ENCODE measurements around the gene NEDD4. TPM values are rescaled to one million over a fixed set of nuclear protein-coding genes. Genes with fewer than 3 reads are reported as not detected.

The NEDD4 gene
- total RNA-seq, 2 donors from 2014 or later, result 10.4 to 16.5 TPM

- peaks cover 6% of the 10 kb centered on the region for H3K36me3 ChIP-seq (ENCODE audit: control insufficient read depth, insufficient read depth, low read length)
- Mint-ChIP-seq H3K9me3 (no peaks in the 10 kb centered on the region), H3K4me3 (no peak overlapping the region), H3K27ac (no peak overlapping the region), H3K27me3 (ENCODE audit: insufficient read depth) (peaks cover 20% of the 10 kb centered on the region), H3K4me1 (no peaks in the 10 kb centered on the region), H3K36me3 (ENCODE audit: low read depth) (peaks cover 24% of the 10 kb centered on the region)
- no peaks in the 10 kb centered on the region for H3K4me1 ChIP-seq (ENCODE audit: control insufficient read depth, insufficient read depth, low read length)
- H3K27ac ChIP-seq (ENCODE audit: low read depth, low read length), result no peak overlapping the region
- H3K9ac ChIP-seq (ENCODE audit: extremely low read depth, low read length, poor library complexity, severe bottlenecking), result no peak overlapping the region
- H3K9me3 ChIP-seq (ENCODE audit: control insufficient read depth, low read length), result peaks cover 7% of the 10 kb centered on the region
- H3K4me3 ChIP-seq (ENCODE audit: low read length), result no peak overlapping the region
- no peak for TF ChIP-seq CTCF (conservative IDR thresholded peaks at IDR 0.05)
- 89 to 94% methylated on average over 2 to 3 of the region's 3 CpGs for WGBS, 2 experiments (ENCODE audit: insufficient coverage in 1 of 2, insufficient read length in 1 of 2)
- no peak for DNase-seq
- peaks cover 99% of the 10 kb centered on the region for H3K27me3 ChIP-seq (ENCODE audit: control insufficient read depth, insufficient read depth, low read length, poor library complexity, severe bottlenecking)
These were observed 157.5 kb downstream of the NEDD4 start for GRCh38 chr15:55835866-55836265.

GRCh38 chr15:55834331-55834730 is 159.1 kb downstream of the NEDD4 start:
- peaks cover 25% of the 10 kb centered on the region for H3K36me3 Mint-ChIP-seq (ENCODE audit: low read depth)
- H3K9me3 ChIP-seq (ENCODE audit: control insufficient read depth, low read length), result no peaks in the 10 kb centered on the region
- H3K4me1 Mint-ChIP-seq, result no peaks in the 10 kb centered on the region
- H3K9me3 Mint-ChIP-seq, result no peaks in the 10 kb centered on the region
- H3K9ac ChIP-seq (ENCODE audit: extremely low read depth, low read length, poor library complexity, severe bottlenecking), result no peak overlapping the region
- no peak overlapping the region for H3K27ac Mint-ChIP-seq
- 89 to 100% methylated on average over 1 to 3 of the region's 3 CpGs for WGBS, 2 experiments (ENCODE audit: insufficient coverage in 1 of 2, insufficient read length in 1 of 2)
- TF ChIP-seq CTCF (conservative IDR thresholded peaks at IDR 0.05), result no peak
- H3K27me3 Mint-ChIP-seq (ENCODE audit: insufficient read depth), result peaks cover 10% of the 10 kb centered on the region
- H3K27me3 ChIP-seq (ENCODE audit: control insufficient read depth, insufficient read depth, low read length, poor library complexity, severe bottlenecking), result peaks cover 100% of the 10 kb centered on the region
- H3K4me3 ChIP-seq (ENCODE audit: low read length), result no peak overlapping the region
- DNase-seq, result no peak
- H3K36me3 ChIP-seq (ENCODE audit: control insufficient read depth, insufficient read depth, low read length), result peaks cover 6% of the 10 kb centered on the region
- H3K4me1 ChIP-seq (ENCODE audit: control insufficient read depth, insufficient read depth, low read length), result no peaks in the 10 kb centered on the region
- H3K4me3 Mint-ChIP-seq, result no peak overlapping the region
- no peak overlapping the region for H3K27ac ChIP-seq (ENCODE audit: low read depth, low read length)

GRCh38 chr15:55829826-55830225 is 163.6 kb downstream of the NEDD4 start:
- Mint-ChIP-seq H3K4me1 (no peaks in the 10 kb centered on the region), H3K27me3 (ENCODE audit: insufficient read depth) (peaks cover 32% of the 10 kb centered on the region), H3K36me3 (ENCODE audit: low read depth) (peaks cover 20% of the 10 kb centered on the region), H3K27ac (no peak overlapping the region), H3K4me3 (no peak overlapping the region), H3K9me3 (no peaks in the 10 kb centered on the region)
- H3K4me1 ChIP-seq (ENCODE audit: control insufficient read depth, insufficient read depth, low read length), result no peaks in the 10 kb centered on the region
- WGBS, 2 experiments (ENCODE audit: insufficient coverage in 1 of 2, insufficient read length in 1 of 2), result 94 to 100% methylated on average over 2 of the region's 2 CpGs
- peaks cover 100% of the 10 kb centered on the region for H3K27me3 ChIP-seq (ENCODE audit: control insufficient read depth, insufficient read depth, low read length, poor library complexity, severe bottlenecking)
- H3K36me3 ChIP-seq (ENCODE audit: control insufficient read depth, insufficient read depth, low read length), result no peaks in the 10 kb centered on the region
- H3K9ac ChIP-seq (ENCODE audit: extremely low read depth, low read length, poor library complexity, severe bottlenecking), result no peak overlapping the region
- no peak for DNase-seq
- H3K27ac ChIP-seq (ENCODE audit: low read depth, low read length), result no peak overlapping the region
- TF ChIP-seq CTCF (conservative IDR thresholded peaks at IDR 0.05), result no peak
- no peaks in the 10 kb centered on the region for H3K9me3 ChIP-seq (ENCODE audit: control insufficient read depth, low read length)
- H3K4me3 ChIP-seq (ENCODE audit: low read length), result no peak overlapping the region
